WTC11 (cell line): ENCODE results near the gene FOXN3. TPM values are rescaled to one million over a fixed set of nuclear protein-coding genes. Genes with fewer than 3 reads are reported as not detected.

ENCODE experiments used
- ATAC-seq: fragments of 200-7000 bp; cut with Tn5 transposase; 2 replicates; pipeline ENCODE4 v1.10.0; 2021; ENCODE audit warnings: mild to moderate bottlenecking, moderate library complexity
- CTCF ChIA-PET: fragments of 300-600 bp; sonication (Branson Sonifier 250); formaldehyde crosslinking; loops from one replicate; lab custom pipeline; 2021; ENCODE audit warnings: antibody characterized with exemption; lab: Charles Lee
- POLR2A ChIA-PET: fragments of 350-600 bp; sonication (Branson Sonifier 250); formaldehyde crosslinking; loops from one replicate; lab custom pipeline; 2021; ENCODE audit warnings: antibody characterized with exemption; lab: Charles Lee
- DNase-seq: peaks from one replicate; pipeline ENCODE4 v3.0.0; 2021; ENCODE audit warnings: low spot score
- H3K27ac Mint-ChIP-seq: 2 replicates; pipeline ENCODE4 v1.8.0; 2021; ENCODE audit warnings: mixed read lengths
- H3K27me3 Mint-ChIP-seq: 2 replicates; pipeline ENCODE4 v1.8.0; 2021; ENCODE audit warnings: low read depth, mild to moderate bottlenecking, moderate library complexity, mixed read lengths
- H3K36me3 Mint-ChIP-seq: 2 replicates; pipeline ENCODE4 v1.8.0; 2021; ENCODE audit warnings: mixed read lengths
- H3K4me1 Mint-ChIP-seq: 2 replicates; pipeline ENCODE4 v1.8.0; 2022; ENCODE audit warnings: mixed read lengths
- H3K4me3 Mint-ChIP-seq: 2 replicates; pipeline ENCODE4 v1.8.0; 2021; ENCODE audit warnings: mild to moderate bottlenecking, moderate library complexity, mixed read lengths
- H3K9me3 Mint-ChIP-seq: 2 replicates; pipeline ENCODE4 v1.8.0; 2021; ENCODE audit warnings: mixed read lengths
- GABPB1 ChIP-seq: sonication (generic); formaldehyde crosslinking; IDR thresholded peaks from 2 replicates; pipeline ENCODE4 v1.8.1; 2023; ENCODE audit warnings: mild to moderate bottlenecking, missing genetic modification reagents
- HMGA2 ChIP-seq: fragments of 250-450 bp; sonication (Bioruptor Pico); IDR thresholded peaks from 2 replicates; pipeline ENCODE4 v1.4.0; 2021; ENCODE audit warnings: mild to moderate bottlenecking, moderate library complexity
- RORB ChIP-seq: fragments of 250-450 bp; sonication (Bioruptor Pico); IDR thresholded peaks from 2 replicates; pipeline ENCODE4 v1.9.0; 2021; ENCODE audit warnings: mild to moderate bottlenecking
- SP1 ChIP-seq: sonication (generic); formaldehyde crosslinking; conservative IDR thresholded peaks from 2 replicates; pipeline ENCODE4 v1.8.1; 2022; ENCODE audit warnings: missing genetic modification reagents
- TEAD4 ChIP-seq: sonication (generic); formaldehyde crosslinking; IDR thresholded peaks from 2 replicates; pipeline ENCODE4 v1.8.0; 2022; ENCODE audit warnings: mild to moderate bottlenecking, missing genetic modification reagents
- total RNA-seq: library from RNA; stranded (reverse); gene quantifications from 3 replicates; pipeline ENCODE4 v1.2.3, GENCODE V29; 2021
- TF ChIP-seq, protein P1 (sequence below): fragments of 250-450 bp; sonication (Bioruptor Pico); IDR thresholded peaks from 2 replicates; pipeline ENCODE4 v1.9.0; 2021; ENCODE audit warnings: mild to moderate bottlenecking, borderline replicate concordance
- TF ChIP-seq, protein P2 (sequence below): sonication (generic); formaldehyde crosslinking; IDR thresholded peaks from 2 replicates; pipeline ENCODE4 v1.8.0; 2023; ENCODE audit warnings: missing genetic modification reagents
- TF ChIP-seq, protein P3 (sequence below): sonication (generic); formaldehyde crosslinking; IDR thresholded peaks from 2 replicates; pipeline ENCODE4 v1.8.1; 2022; ENCODE audit warnings: mild to moderate bottlenecking, missing genetic modification reagents, moderate library complexity, borderline replicate concordance
- TF ChIP-seq, protein P4 (sequence below): fragments of 250-450 bp; sonication (Bioruptor Pico); conservative IDR thresholded peaks from 2 replicates; pipeline ENCODE4 v1.9.0; 2021; ENCODE audit warnings: mild to moderate bottlenecking
- TF ChIP-seq, protein P5 (sequence below): sonication (generic); formaldehyde crosslinking; IDR thresholded peaks from 2 replicates; pipeline ENCODE4 v1.8.1; 2023; ENCODE audit warnings: mild to moderate bottlenecking, missing genetic modification reagents, moderate library complexity
- TF ChIP-seq, protein P6 (sequence below): fragments of 250-450 bp; sonication (Bioruptor Pico); IDR thresholded peaks from 2 replicates; pipeline ENCODE4 v1.8.0; 2021; ENCODE audit warnings: mild to moderate bottlenecking

The FOXN3 gene
- total RNA-seq, 1 experiment from 2014 or later = 170 TPM

DNA sequence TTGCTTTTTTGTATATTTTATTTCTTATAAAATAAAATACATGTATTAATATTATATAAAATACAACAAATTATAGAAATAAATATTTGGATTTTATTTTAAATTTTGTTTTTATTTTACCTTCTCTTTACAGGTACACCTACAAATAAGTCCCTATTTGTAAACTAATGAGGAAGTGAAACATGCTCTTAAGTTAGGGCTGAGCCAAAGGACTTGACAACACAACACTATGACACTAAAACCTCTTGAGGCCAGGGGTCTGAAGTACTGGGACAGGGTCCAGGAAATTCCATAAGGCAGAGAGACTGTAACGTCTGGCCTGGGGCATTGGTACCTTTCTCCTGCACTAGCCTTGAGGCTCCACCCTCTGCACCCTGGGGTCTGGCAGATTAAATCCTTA is 293.2 kb downstream of the FOXN3 start:
- CTCF ChIA-PET = no interaction called here
- no peak for ATAC-seq
- no peak overlapping the region for H3K4me3 Mint-ChIP-seq
- peaks cover 38% of the 10 kb centered on the region for H3K27me3 Mint-ChIP-seq
- TF ChIP-seq, protein P1, sequence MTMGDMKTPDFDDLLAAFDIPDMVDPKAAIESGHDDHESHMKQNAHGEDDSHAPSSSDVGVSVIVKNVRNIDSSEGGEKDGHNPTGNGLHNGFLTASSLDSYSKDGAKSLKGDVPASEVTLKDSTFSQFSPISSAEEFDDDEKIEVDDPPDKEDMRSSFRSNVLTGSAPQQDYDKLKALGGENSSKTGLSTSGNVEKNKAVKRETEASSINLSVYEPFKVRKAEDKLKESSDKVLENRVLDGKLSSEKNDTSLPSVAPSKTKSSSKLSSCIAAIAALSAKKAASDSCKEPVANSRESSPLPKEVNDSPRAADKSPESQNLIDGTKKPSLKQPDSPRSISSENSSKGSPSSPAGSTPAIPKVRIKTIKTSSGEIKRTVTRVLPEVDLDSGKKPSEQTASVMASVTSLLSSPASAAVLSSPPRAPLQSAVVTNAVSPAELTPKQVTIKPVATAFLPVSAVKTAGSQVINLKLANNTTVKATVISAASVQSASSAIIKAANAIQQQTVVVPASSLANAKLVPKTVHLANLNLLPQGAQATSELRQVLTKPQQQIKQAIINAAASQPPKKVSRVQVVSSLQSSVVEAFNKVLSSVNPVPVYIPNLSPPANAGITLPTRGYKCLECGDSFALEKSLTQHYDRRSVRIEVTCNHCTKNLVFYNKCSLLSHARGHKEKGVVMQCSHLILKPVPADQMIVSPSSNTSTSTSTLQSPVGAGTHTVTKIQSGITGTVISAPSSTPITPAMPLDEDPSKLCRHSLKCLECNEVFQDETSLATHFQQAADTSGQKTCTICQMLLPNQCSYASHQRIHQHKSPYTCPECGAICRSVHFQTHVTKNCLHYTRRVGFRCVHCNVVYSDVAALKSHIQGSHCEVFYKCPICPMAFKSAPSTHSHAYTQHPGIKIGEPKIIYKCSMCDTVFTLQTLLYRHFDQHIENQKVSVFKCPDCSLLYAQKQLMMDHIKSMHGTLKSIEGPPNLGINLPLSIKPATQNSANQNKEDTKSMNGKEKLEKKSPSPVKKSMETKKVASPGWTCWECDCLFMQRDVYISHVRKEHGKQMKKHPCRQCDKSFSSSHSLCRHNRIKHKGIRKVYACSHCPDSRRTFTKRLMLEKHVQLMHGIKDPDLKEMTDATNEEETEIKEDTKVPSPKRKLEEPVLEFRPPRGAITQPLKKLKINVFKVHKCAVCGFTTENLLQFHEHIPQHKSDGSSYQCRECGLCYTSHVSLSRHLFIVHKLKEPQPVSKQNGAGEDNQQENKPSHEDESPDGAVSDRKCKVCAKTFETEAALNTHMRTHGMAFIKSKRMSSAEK (CRISPR knock-in tag) = no peak
- TF ChIP-seq HMGA2 (CRISPR knock-in tag) (peak; percentile 83), SP1 (CRISPR knock-in tag) (no peak), RORB (CRISPR knock-in tag) (no peak)
- TF ChIP-seq, protein P2, sequence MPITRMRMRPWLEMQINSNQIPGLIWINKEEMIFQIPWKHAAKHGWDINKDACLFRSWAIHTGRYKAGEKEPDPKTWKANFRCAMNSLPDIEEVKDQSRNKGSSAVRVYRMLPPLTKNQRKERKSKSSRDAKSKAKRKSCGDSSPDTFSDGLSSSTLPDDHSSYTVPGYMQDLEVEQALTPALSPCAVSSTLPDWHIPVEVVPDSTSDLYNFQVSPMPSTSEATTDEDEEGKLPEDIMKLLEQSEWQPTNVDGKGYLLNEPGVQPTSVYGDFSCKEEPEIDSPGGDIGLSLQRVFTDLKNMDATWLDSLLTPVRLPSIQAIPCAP (CRISPR knock-in tag) = no peak
- TF ChIP-seq, protein P3, sequence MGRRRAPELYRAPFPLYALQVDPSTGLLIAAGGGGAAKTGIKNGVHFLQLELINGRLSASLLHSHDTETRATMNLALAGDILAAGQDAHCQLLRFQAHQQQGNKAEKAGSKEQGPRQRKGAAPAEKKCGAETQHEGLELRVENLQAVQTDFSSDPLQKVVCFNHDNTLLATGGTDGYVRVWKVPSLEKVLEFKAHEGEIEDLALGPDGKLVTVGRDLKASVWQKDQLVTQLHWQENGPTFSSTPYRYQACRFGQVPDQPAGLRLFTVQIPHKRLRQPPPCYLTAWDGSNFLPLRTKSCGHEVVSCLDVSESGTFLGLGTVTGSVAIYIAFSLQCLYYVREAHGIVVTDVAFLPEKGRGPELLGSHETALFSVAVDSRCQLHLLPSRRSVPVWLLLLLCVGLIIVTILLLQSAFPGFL (CRISPR knock-in tag) = no peak
- TF ChIP-seq, protein P4, sequence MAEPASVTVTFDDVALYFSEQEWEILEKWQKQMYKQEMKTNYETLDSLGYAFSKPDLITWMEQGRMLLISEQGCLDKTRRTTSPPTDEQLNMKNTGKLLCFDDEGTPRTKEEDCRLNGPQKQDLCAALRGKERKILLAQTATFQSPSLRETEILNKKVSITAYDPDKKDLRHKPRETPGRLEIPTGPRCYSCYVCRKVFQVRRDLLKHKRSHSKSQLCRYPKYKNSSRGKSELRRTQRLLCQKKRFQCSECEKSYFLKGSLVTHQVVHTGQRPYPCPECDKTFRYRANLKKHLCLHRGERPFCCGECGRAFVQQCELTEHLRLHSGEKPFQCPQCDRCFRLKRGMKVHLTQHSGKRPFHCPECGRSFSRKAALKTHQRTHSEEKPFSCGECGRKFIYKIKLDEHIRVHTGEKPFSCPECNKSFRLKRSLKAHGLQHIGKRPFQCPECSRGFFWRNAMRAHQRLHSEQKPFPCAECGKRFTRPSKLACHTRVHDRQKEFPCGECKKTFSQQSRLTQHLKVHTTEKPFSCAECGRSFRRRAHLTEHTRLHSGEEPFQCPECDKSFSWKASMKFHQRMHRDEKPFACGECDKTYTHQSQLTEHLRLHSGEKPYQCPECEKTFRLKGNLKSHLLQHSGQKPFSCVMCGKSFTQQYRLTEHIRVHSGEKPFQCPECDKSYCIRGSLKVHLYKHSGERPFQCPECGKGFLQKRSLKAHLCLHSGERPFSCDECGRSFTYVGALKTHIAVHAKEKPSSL (CRISPR knock-in tag) = no peak
- TF ChIP-seq, all 79 proteins: peak for 1
- Mint-ChIP-seq H3K9me3 (peaks cover 15% of the 10 kb centered on the region), H3K4me1 (peaks cover 16% of the 10 kb centered on the region), H3K27ac (no peak overlapping the region), H3K36me3 (peaks cover 7% of the 10 kb centered on the region)
- no peak for DNase-seq
- POLR2A ChIA-PET = no interaction called here

DNA sequence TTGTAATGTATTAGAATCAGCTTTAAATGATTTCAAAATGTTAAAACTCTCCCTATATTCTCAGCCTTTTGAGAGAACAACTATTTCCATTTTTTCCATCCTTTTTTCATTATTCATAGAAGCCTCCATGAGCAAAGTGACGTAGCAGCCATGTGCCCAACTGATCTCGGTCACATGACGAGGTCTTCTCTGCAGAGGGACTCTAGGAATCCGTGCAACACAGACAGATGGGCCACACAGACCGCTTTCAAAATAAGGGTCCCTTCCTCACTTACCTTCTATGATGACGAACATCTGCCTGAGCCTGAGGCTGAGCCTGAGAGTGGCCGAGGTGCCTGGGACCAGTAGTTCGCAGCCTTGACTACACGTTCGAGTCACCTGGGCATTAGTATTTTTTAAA is 293.8 kb downstream of the FOXN3 start:
- ATAC-seq = no peak
- POLR2A ChIA-PET = no interaction called here
- Mint-ChIP-seq H3K4me3 (no peak overlapping the region), H3K27me3 (peaks cover 44% of the 10 kb centered on the region)
- CTCF ChIA-PET = interaction anchor here (1.2 kb wide), 1 partner anchor 55 kb away, joined by 3 read pairs; no protein-coding TSS in a partner anchor
- TF ChIP-seq, protein P5, sequence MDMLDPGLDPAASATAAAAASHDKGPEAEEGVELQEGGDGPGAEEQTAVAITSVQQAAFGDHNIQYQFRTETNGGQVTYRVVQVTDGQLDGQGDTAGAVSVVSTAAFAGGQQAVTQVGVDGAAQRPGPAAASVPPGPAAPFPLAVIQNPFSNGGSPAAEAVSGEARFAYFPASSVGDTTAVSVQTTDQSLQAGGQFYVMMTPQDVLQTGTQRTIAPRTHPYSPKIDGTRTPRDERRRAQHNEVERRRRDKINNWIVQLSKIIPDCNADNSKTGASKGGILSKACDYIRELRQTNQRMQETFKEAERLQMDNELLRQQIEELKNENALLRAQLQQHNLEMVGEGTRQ (CRISPR knock-in tag) = 0 out of 2 replicates have a peak, but pooled peaks have one; percentile 26
- no peak for TF ChIP-seq GABPB1
- TF ChIP-seq, all 79 proteins: peak for 1
- Mint-ChIP-seq H3K9me3 (peaks cover 20% of the 10 kb centered on the region), H3K36me3 (peaks cover 8% of the 10 kb centered on the region), H3K27ac (no peak overlapping the region), H3K4me1 (peaks cover 14% of the 10 kb centered on the region)
- DNase-seq = no peak

DNA sequence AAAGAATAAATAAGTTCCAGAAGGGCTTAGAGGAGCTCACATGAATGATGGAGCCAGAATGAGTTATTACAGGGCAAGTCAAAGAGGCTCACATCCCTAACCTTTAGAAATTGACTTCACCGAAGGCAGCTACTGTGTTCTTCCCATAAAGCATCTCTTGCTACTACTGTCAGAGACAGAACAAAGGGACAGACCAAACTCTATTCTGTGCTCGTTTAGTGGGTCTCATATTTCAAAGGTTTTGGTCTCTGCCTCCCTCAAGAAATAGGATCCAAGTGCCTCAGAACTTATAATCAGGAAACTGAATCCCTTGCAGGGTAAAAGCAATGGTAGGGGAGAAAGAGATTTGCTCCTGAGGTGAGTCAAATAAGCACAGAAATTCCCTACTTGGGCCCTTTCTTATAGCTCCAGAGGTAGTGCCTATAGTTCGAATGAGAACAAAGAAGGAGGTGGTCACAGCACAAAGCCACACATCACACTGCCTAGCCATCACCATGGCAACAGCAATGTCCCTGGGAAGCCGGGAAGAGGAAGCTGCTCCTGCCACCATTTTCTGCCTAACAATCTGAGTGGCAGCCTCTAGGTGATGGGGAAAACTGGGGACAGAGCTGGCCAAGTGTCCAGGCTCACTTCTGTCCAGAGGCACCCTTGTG is 294.9 kb downstream of the FOXN3 start:
- peaks cover 15% of the 10 kb centered on the region for H3K4me1 Mint-ChIP-seq
- DNase-seq (peak; percentile 49), ATAC-seq (peak; percentile 97)
- peaks cover 8% of the 10 kb centered on the region for H3K36me3 Mint-ChIP-seq
- ChIA-PET CTCF (interaction anchor here (1.2 kb wide), 1 partner anchor 56 kb away, joined by 3 read pairs; no protein-coding TSS in a partner anchor), POLR2A (no interaction called here)
- no peak overlapping the region for H3K4me3 Mint-ChIP-seq
- peaks cover 44% of the 10 kb centered on the region for H3K27me3 Mint-ChIP-seq
- no peak for TF ChIP-seq TEAD4 (CRISPR knock-in tag)
- TF ChIP-seq, protein P6, sequence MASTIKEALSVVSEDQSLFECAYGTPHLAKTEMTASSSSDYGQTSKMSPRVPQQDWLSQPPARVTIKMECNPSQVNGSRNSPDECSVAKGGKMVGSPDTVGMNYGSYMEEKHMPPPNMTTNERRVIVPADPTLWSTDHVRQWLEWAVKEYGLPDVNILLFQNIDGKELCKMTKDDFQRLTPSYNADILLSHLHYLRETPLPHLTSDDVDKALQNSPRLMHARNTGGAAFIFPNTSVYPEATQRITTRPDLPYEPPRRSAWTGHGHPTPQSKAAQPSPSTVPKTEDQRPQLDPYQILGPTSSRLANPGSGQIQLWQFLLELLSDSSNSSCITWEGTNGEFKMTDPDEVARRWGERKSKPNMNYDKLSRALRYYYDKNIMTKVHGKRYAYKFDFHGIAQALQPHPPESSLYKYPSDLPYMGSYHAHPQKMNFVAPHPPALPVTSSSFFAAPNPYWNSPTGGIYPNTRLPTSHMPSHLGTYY (CRISPR knock-in tag) = 0 out of 2 replicates have a peak, but pooled peaks have one; percentile 43
- no peak overlapping the region for H3K27ac Mint-ChIP-seq
- H3K9me3 Mint-ChIP-seq = peaks cover 20% of the 10 kb centered on the region
